Small intestine (tissue), 4 donors: Measurements from ENCODE around the gene ARL17A. TPM values are rescaled to one million over a fixed set of nuclear protein-coding genes. Genes with fewer than 3 reads are reported as not detected.

Source experiments
- polyA plus RNA-seq, 4 donors: library from polyadenylated mRNA; stranded (reverse) in 3 of 4; unstranded in 1 of 4; fragments of 200-250 nt in 3 of 4; fragments of 120-200 nt in 1 of 4; gene quantifications; one replicate each; pipeline versions ENCODE4 v1.2.1 to v1.2.3, GENCODE V29; 2013
- donor health status: healthy with polysubstance abuse.
- donor health status: Bipolar disorder and iron deficiency.
- donor health status: healthy.

The ARL17A gene
- polyA plus RNA-seq, 4 donors: 0.27 to 23.3 (median 1.9) TPM

Other genes starting within 250 kb of the ARL17A start
- gene ARL17B, start 217.9 kb downstream of the ARL17A start, polyA plus RNA-seq: 10 to 100 TPM in 1 of 4 donors, 1 to 10 TPM in 3; 2.7 to 11.8 (median 4.8) TPM
- 10 to 100 TPM in 1 of 4 donors, 1 to 10 TPM in 3; 1.6 to 31.2 (median 3.7) TPM for gene LRRC37A2, start 67.2 kb downstream of the ARL17A start, polyA plus RNA-seq
- gene NSF, start 11.0 kb upstream of the ARL17A start, polyA plus RNA-seq: 10 to 100 TPM; 14.1 to 29.9 (median 20.1) TPM
- gene WNT3, start 239.0 kb upstream of the ARL17A start, polyA plus RNA-seq: 1 to 10 TPM; 2.9 to 8.9 (median 6.7) TPM